22Rv1 (cell line): ENCODE data around the gene PARD3.

Experiments
- CTCF ChIP-seq: fragments of 450-650 bp; IDR thresholded peaks from 2 replicates; pipeline ENCODE4 v1.5.1; 2017; ENCODE audit warnings: mild to moderate bottlenecking
- ZFX ChIP-seq: fragments of 450-650 bp; IDR thresholded peaks from 2 replicates; pipeline ENCODE4 v1.6.1; 2017; ENCODE audit warnings: antibody characterized with exemption, borderline replicate concordance

- no peak for TF ChIP-seq CTCF
- TF ChIP-seq ZFX: no peak
Measured at GRCh38 chr10:34743814-34744213, 71.3 kb downstream of the PARD3 start.
